ENCODE data around the gene DEFB108B.
"Not testable (repeated sequence)": the region's sequence is repeated elsewhere in the genome, so short reads cannot be mapped to it uniquely, and the experiment has no call there.

The DEFB108B gene

GRCh38 chr11:71832811-71833210 lies at the start of gene DEFB108B:
Gene DEFB108B, plus strand, starts transcription at chr11:71833200. Its CDS starts 0 bp downstream, at chr11:71833200.
- not testable (repeated sequence) for DNase-seq (ENCODE audit: low read depth in 2 of 2, low spot score in 1 of 2)

GRCh38 chr11:71786114-71786847 lies 46.7 kb upstream of the DEFB108B start:
- DNase-seq (ENCODE audit: low read depth in 2 of 2, low spot score in 1 of 2), result not testable (repeated sequence)

- peak; percentile 97 to 99 for DNase-seq (ENCODE audit: low read depth in 2 of 2, low spot score in 1 of 2)
Measured at GRCh38 chr11:71786848-71787097, 46.2 kb upstream of the DEFB108B start.

- peak; percentile 61 to 90 for DNase-seq (ENCODE audit: low read depth in 2 of 2, low spot score in 1 of 2)
Measured at GRCh38 chr11:71787098-71787823, 45.7 kb upstream of the DEFB108B start.

GRCh38 chr11:71787824-71788454 lies 45.1 kb upstream of the DEFB108B start:
- DNase-seq (ENCODE audit: low read depth in 2 of 2, low spot score in 1 of 2), result not testable (repeated sequence)

GRCh38 chr11:71789444-71790196 lies 43.4 kb upstream of the DEFB108B start:
- DNase-seq (ENCODE audit: low read depth in 2 of 2, low spot score in 1 of 2), result not testable (repeated sequence)

- DNase-seq (ENCODE audit: low read depth in 2 of 2, low spot score in 1 of 2), result not testable (repeated sequence)
Measured at GRCh38 chr11:71791111-71791510, 41.9 kb upstream of the DEFB108B start.

GRCh38 chr11:71792621-71793235 lies 40.3 kb upstream of the DEFB108B start:
- peak in 1 of 2 donors; percentile 9 for DNase-seq (ENCODE audit: low read depth in 2 of 2, low spot score in 1 of 2)

GRCh38 chr11:71794386-71795040 lies 38.5 kb upstream of the DEFB108B start:
- not testable (repeated sequence) for DNase-seq (ENCODE audit: low read depth in 2 of 2, low spot score in 1 of 2)

- not testable (repeated sequence) for DNase-seq (ENCODE audit: low read depth in 2 of 2, low spot score in 1 of 2)
Measured at GRCh38 chr11:71795236-71795635, 37.8 kb upstream of the DEFB108B start.

GRCh38 chr11:71796016-71796415 lies 37.0 kb upstream of the DEFB108B start:
- not testable (repeated sequence) for DNase-seq (ENCODE audit: low read depth in 2 of 2, low spot score in 1 of 2)

- not testable (repeated sequence) for DNase-seq (ENCODE audit: low read depth in 2 of 2, low spot score in 1 of 2)
Measured at GRCh38 chr11:71796781-71797180, 36.2 kb upstream of the DEFB108B start.

GRCh38 chr11:71799556-71800128 lies 33.4 kb upstream of the DEFB108B start:
- DNase-seq (ENCODE audit: low read depth in 2 of 2, low spot score in 1 of 2), result not testable (repeated sequence)

- peak; percentile 46 to 70 for DNase-seq (ENCODE audit: low read depth in 2 of 2, low spot score in 1 of 2)
Measured at GRCh38 chr11:71800335-71800953, 32.6 kb upstream of the DEFB108B start.

- not testable (repeated sequence) for DNase-seq (ENCODE audit: low read depth in 2 of 2, low spot score in 1 of 2)
Measured at GRCh38 chr11:71801026-71801425, 32.0 kb upstream of the DEFB108B start.

GRCh38 chr11:71802874-71803273 lies 30.1 kb upstream of the DEFB108B start:
- DNase-seq (ENCODE audit: low read depth in 2 of 2, low spot score in 1 of 2), result not testable (repeated sequence)

- DNase-seq (ENCODE audit: low read depth in 2 of 2, low spot score in 1 of 2), result not testable (repeated sequence)
Measured at GRCh38 chr11:71804158-71804947, 28.6 kb upstream of the DEFB108B start.

GRCh38 chr11:71812529-71812928 lies 20.5 kb upstream of the DEFB108B start:
- DNase-seq (ENCODE audit: low read depth in 2 of 2, low spot score in 1 of 2), result not testable (repeated sequence)

All from stimulated activated CD8-positive, alpha-beta memory T cell treated with anti-CD3 and anti-CD28 coated beads, Interleukin-4, amount 100 ng/mL, for 4 hours (primary cell).